Neutrophil (primary cell): ENCODE data around the gene SOCS7.

Source experiments
- H3K27ac ChIP-seq: fragments of 200-600 bp; sonication (generic); 2 replicates; pipeline ENCODE4 v1.5.1; 2016; ENCODE audit warnings: mild to moderate bottlenecking, moderate library complexity
- H3K27me3 ChIP-seq: fragments of 200-600 bp; sonication (generic); 2 replicates; pipeline ENCODE4 v1.6.0; 2016; ENCODE audit warnings: mild to moderate bottlenecking
- H3K36me3 ChIP-seq: fragments of 200-600 bp; sonication (generic); 2 replicates; pipeline ENCODE4 v1.5.1; 2017
- H3K4me1 ChIP-seq, 2 experiments: fragments of 200-600 bp in 1 of 2; sonication (generic) in 1 of 2; 1 replicate in 1 of 2; 2 replicates in 1 of 2; pipeline versions ENCODE4 v1.5.1 to v1.6.1; 2013 to 2016; ENCODE audit warnings: low read depth in 1 of 2, low read length in 1 of 2, mild to moderate bottlenecking in 1 of 2, moderate library complexity in 1 of 2; ENCODE audit not compliant: control insufficient read depth in 1 of 2, insufficient read depth in 1 of 2
- H3K4me3 ChIP-seq, 2 experiments: fragments of 200-600 bp in 1 of 2; sonication (generic) in 1 of 2; 1 replicate in 1 of 2; 2 replicates in 1 of 2; pipeline ENCODE4 v1.5.1; 2013 to 2016; ENCODE audit warnings: low read depth in 1 of 2, low read length in 1 of 2, mild to moderate bottlenecking in 1 of 2, moderate library complexity in 1 of 2
- H3K9me3 ChIP-seq: fragments of 200-600 bp; sonication (generic); 2 replicates; pipeline ENCODE4 v1.5.1; 2016
- TF ChIP-seq, protein P1 (sequence below): fragments of 200-600 bp; sonication (generic); IDR thresholded peaks from 2 replicates; pipeline ENCODE4 v1.5.1; 2016; ENCODE audit warnings: antibody characterized with exemption

The SOCS7 gene, protein sequence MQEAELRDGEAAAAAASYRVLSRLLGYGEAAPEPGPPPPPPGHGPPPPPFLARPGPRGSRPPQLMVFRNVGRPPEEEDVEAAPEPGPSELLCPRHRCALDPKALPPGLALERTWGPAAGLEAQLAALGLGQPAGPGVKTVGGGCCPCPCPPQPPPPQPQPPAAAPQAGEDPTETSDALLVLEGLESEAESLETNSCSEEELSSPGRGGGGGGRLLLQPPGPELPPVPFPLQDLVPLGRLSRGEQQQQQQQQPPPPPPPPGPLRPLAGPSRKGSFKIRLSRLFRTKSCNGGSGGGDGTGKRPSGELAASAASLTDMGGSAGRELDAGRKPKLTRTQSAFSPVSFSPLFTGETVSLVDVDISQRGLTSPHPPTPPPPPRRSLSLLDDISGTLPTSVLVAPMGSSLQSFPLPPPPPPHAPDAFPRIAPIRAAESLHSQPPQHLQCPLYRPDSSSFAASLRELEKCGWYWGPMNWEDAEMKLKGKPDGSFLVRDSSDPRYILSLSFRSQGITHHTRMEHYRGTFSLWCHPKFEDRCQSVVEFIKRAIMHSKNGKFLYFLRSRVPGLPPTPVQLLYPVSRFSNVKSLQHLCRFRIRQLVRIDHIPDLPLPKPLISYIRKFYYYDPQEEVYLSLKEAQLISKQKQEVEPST

DNA sequence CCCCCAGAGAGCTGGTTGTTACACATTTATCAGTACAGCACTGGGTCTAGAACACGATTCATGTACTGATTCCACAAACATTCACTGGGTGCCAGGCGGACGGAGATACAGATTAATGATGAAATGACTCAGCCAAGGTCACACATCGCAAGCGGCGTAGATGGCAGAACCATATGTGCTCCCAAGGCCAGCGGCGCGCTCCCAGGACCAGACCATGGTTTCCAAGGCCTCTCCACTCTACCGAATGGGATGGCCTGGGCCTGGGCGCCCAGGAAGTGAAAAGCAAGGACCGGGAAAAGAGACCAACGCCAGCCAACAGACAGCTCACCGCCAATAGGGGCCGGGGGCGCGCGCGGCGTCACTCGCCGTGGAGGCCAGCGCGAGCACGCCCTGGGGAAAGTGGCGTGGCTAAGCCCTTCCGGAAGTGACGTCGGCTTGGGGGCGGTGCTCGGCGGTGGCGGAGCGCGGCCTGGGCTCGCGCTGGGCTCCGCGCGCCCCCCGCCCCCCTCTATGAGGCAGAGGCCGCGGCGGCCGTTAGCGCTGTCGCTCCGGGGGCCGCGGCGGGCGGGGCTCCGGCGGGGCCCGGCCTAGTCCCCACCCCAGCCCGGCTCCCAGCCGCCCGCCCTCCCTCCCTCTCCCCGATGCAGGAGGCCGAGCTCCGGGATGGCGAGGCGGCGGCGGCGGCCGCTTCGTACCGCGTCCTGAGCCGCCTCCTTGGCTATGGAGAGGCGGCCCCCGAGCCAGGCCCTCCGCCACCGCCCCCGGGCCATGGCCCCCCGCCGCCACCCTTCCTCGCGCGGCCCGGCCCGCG lies at the start of gene SOCS7:
SOCS7 (plus strand) TSS at position 433 of the 811 bp plus-strand sequence; CDS start at position 642, 209 bp downstream.
- H3K27me3 ChIP-seq, result peaks cover 12% of the 10 kb centered on the region
- TF ChIP-seq, protein P1, sequence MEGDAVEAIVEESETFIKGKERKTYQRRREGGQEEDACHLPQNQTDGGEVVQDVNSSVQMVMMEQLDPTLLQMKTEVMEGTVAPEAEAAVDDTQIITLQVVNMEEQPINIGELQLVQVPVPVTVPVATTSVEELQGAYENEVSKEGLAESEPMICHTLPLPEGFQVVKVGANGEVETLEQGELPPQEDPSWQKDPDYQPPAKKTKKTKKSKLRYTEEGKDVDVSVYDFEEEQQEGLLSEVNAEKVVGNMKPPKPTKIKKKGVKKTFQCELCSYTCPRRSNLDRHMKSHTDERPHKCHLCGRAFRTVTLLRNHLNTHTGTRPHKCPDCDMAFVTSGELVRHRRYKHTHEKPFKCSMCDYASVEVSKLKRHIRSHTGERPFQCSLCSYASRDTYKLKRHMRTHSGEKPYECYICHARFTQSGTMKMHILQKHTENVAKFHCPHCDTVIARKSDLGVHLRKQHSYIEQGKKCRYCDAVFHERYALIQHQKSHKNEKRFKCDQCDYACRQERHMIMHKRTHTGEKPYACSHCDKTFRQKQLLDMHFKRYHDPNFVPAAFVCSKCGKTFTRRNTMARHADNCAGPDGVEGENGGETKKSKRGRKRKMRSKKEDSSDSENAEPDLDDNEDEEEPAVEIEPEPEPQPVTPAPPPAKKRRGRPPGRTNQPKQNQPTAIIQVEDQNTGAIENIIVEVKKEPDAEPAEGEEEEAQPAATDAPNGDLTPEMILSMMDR, result peak; percentile 30
- no peaks in the 10 kb centered on the region for H3K9me3 ChIP-seq
- H3K36me3 ChIP-seq, result no peaks in the 10 kb centered on the region
- H3K4me1 ChIP-seq, result peaks cover 15% of the 10 kb centered on the region in 2 experiments
- peak within 1 kb of the TSS; percentile 66 to 93 for H3K4me3 ChIP-seq
- H3K27ac ChIP-seq, result peak within 1 kb of the TSS; percentile 58

DNA sequence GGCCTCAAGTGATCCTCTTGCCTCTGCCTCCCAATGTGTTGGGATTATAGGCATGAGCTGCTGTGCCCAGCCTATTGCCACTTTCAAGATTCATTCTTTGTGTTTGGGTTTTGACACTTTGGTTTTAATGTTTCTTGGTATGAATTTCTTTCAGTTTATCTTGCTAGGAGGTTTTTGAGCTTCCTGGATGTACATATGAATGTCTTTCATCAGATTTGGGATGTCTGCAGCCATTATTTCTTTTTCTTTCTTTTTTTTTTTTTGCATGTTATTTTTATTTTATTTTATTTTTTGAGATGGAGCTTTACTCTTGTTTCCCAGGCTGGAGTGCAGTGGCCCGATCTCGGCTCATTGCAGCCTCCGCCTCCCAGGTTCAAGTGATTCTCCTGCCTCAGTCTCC lies 36.1 kb upstream of the SOCS7 start:
- Histone ChIP-seq H3K27ac (no peak overlapping the region), H3K4me3 (no peak overlapping the region), H3K36me3 (peaks cover 11% of the 10 kb centered on the region), H3K9me3 (no peaks in the 10 kb centered on the region), H3K27me3 (no peaks in the 10 kb centered on the region), H3K4me1 (no peaks in the 10 kb centered on the region)
- TF ChIP-seq, protein P1, result no peak

DNA sequence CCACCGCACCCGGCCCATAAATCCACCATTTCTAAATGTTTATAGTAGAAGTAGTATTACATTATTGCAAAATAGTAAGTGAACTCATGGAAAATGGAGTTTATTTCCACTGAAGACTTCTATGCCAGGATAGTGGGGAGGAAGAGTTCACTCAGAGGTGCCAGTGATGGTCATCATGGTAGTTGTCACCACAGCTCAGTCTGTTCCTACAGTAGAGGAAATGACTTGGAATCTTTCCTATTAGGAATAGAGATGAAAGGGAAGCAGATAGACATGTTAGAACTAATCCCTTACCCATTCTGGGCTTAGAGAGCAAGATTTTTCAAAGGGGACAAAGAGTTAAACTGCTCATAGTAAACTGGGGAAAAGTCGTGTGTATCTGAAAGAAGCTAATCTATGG lies 34.6 kb upstream of the SOCS7 start:
- no peak overlapping the region for H3K27ac ChIP-seq
- H3K4me1 ChIP-seq, result no peaks in the 10 kb centered on the region
- TF ChIP-seq, protein P1, result no peak
- H3K27me3 ChIP-seq, result no peaks in the 10 kb centered on the region
- peaks cover 19% of the 10 kb centered on the region for H3K36me3 ChIP-seq
- no peak overlapping the region for H3K4me3 ChIP-seq
- no peaks in the 10 kb centered on the region for H3K9me3 ChIP-seq

DNA sequence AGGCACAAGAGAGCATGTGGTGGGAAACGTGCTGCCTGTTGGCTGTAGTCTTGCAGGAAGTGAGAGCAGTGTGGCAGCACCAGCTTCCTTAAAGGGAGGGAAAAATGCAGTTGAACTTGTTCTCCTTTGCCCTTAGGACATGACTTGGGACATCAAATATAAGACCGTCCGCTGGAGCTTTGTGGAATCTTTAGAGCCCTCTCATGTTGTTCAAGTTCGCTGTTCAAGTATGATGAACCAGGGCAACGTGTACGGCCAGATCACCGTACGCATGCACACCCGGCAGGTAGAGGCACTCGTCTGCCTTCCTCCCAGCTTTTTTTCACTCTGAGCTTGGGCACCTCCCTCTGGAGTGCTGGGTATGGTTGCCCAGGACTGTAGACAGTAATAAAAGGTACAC lies 31.2 kb upstream of the SOCS7 start:
- no peaks in the 10 kb centered on the region for H3K27me3 ChIP-seq
- TF ChIP-seq, protein P1, result no peak
- H3K4me3 ChIP-seq, result no peak overlapping the region
- H3K27ac ChIP-seq, result no peak overlapping the region
- H3K36me3 ChIP-seq, result peaks cover 15% of the 10 kb centered on the region
- H3K4me1 ChIP-seq, result no peaks in the 10 kb centered on the region
- no peaks in the 10 kb centered on the region for H3K9me3 ChIP-seq

DNA sequence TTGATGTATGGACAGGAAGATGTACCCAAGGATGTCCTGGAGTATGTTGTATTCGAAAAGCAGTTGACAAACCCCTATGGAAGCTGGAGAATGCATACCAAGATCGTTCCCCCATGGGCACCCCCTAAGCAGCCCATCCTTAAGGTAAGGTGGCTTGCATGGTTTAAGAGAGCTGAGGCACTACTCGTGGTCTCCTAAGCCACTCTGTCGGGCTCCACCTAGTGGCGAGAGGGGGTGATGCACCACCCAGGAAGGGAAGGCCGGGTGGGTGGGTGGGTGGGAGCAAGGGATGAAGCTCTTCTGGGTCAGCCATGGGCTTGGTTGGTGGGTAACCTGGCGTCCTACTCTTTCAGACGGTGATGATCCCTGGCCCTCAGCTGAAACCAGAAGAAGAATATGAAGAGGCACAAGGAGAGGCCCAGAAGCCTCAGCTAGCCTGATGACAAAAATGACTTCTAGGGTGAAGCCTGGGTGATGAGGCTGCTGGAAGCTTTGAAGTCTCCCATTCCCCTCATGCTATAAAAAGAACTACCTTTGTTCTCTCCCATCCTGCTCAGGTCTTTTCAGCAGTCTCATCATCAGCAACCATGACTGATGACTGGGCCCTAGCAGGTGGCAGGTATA lies 29.4 kb upstream of the SOCS7 start:
- Histone ChIP-seq H3K9me3 (no peaks in the 10 kb centered on the region), H3K36me3 (peaks cover 15% of the 10 kb centered on the region), H3K27ac (no peak overlapping the region), H3K4me3 (no peak overlapping the region), H3K4me1 (peaks cover 0 to 3% of the 10 kb centered on the region in 2 experiments), H3K27me3 (no peaks in the 10 kb centered on the region)
- TF ChIP-seq, protein P1, result peak; percentile 90
